ENCODE measurements around the gene ACSL6. TPM values are rescaled to one million over a fixed set of nuclear protein-coding genes. Genes with fewer than 3 reads are reported as not detected.

ACSL6 gene
- total RNA-seq, 6 donors from 2014 or later = 0.61 to 1.2 (median 0.74) TPM; not detected in 1

- TF ChIP-seq EP300 (IDR thresholded peaks at IDR 0.05) (no peak), CTCF (IDR thresholded peaks at IDR 0.05) (no peak), POLR2AphosphoS5 (IDR thresholded peaks at IDR 0.05) (no peak), POLR2A (IDR thresholded peaks at IDR 0.05) (no peak)
- ATAC-seq (ENCODE audit: low FRiP score in 2 of 2) (no peak), DNase-seq (no peak)
- H3K4me3 ChIP-seq = no peak overlapping the region
- H3K27me3 ChIP-seq = no peaks in the 10 kb centered on the region
- no peak overlapping the region for H3K27ac ChIP-seq
- H3K9me3 ChIP-seq = no peaks in the 10 kb centered on the region
- 67 to 86% methylated on average over 7 to 11 of the region's 11 CpGs for WGBS, 2 donors
- no peaks in the 10 kb centered on the region for H3K36me3 ChIP-seq
- peaks cover 8 to 40% (median 15%) of the 10 kb centered on the region in 4 donors for H3K4me1 ChIP-seq
Observed at GRCh38 chr5:132001647-132002561, 9.6 kb downstream of the ACSL6 start.

- Histone ChIP-seq H3K4me3 (no peak overlapping the region), H3K4me1 (peaks cover 8 to 46% (median 17%) of the 10 kb centered on the region in 4 donors), H3K36me3 (no peaks in the 10 kb centered on the region), H3K27ac (no peak overlapping the region), H3K27me3 (no peaks in the 10 kb centered on the region), H3K9me3 (no peaks in the 10 kb centered on the region)
- no peak for TF ChIP-seq POLR2AphosphoS5 (IDR thresholded peaks at IDR 0.05)
- no peak for TF ChIP-seq CTCF (IDR thresholded peaks at IDR 0.05)
- TF ChIP-seq POLR2A (IDR thresholded peaks at IDR 0.05) = no peak
- no peak for TF ChIP-seq EP300 (IDR thresholded peaks at IDR 0.05)
- DNase-seq = no peak
- 62 to 78% methylated on average over 6 to 7 of the region's 7 CpGs for WGBS, 2 donors
- no peak for ATAC-seq (ENCODE audit: low FRiP score in 2 of 2)
Observed at GRCh38 chr5:132000677-132001453, 10.6 kb downstream of the ACSL6 start.

- ATAC-seq (ENCODE audit: low FRiP score in 2 of 2) = no peak
- Histone ChIP-seq H3K9me3 (no peaks in the 10 kb centered on the region), H3K36me3 (no peaks in the 10 kb centered on the region), H3K27ac (no peak overlapping the region), H3K27me3 (no peaks in the 10 kb centered on the region), H3K4me3 (no peak overlapping the region), H3K4me1 (peaks cover 8 to 48% (median 17%) of the 10 kb centered on the region in 4 donors)
- DNase-seq = no peak
- no peak for TF ChIP-seq POLR2AphosphoS5 (IDR thresholded peaks at IDR 0.05)
- no peak for TF ChIP-seq POLR2A (IDR thresholded peaks at IDR 0.05)
- TF ChIP-seq EP300 (IDR thresholded peaks at IDR 0.05) = no peak
- no peak for TF ChIP-seq CTCF (IDR thresholded peaks at IDR 0.05)
- 82% methylated on average over 2 of the region's 2 CpGs; no CpG with 5 or more reads in 1 of the 2 donors for WGBS, 2 donors
Observed at GRCh38 chr5:132000241-132000490, 11.3 kb downstream of the ACSL6 start.

- WGBS, 2 donors = 69 to 75% methylated on average over 4 to 13 of the region's 13 CpGs
- no peaks in the 10 kb centered on the region for H3K36me3 ChIP-seq
- H3K9me3 ChIP-seq = no peaks in the 10 kb centered on the region
- no peaks in the 10 kb centered on the region for H3K27me3 ChIP-seq
- no peak for TF ChIP-seq CTCF (IDR thresholded peaks at IDR 0.05)
- no peak for TF ChIP-seq POLR2A (IDR thresholded peaks at IDR 0.05)
- no peak for TF ChIP-seq EP300 (IDR thresholded peaks at IDR 0.05)
- no peak for TF ChIP-seq POLR2AphosphoS5 (IDR thresholded peaks at IDR 0.05)
- H3K4me3 ChIP-seq = no peak overlapping the region
- H3K27ac ChIP-seq = no peak overlapping the region
- no peak for DNase-seq
- H3K4me1 ChIP-seq = peaks cover 8 to 48% (median 17%) of the 10 kb centered on the region in 4 donors
- ATAC-seq (ENCODE audit: low FRiP score in 2 of 2) = no peak
Observed at GRCh38 chr5:131999441-132000240, 11.8 kb downstream of the ACSL6 start.
